Ascending aorta (tissue), 2 donors: ENCODE measurements around the gene PTPRN2. TPM values are rescaled to one million over a fixed set of nuclear protein-coding genes. Genes with fewer than 3 reads are reported as not detected.

Source experiments
- DNase-seq, 2 donors: peaks; one replicate each; pipeline ENCODE4 v3.0.0-alpha.2; 2019; ENCODE audit warnings: low spot score in 2 of 2
- H3K27ac ChIP-seq, 2 donors: fragments of 200-600 bp; sonication (generic); one replicate each; pipeline ENCODE4 v1.5.1; 2016 to 2017; ENCODE audit warnings: mild to moderate bottlenecking in 1 of 2
- H3K27me3 ChIP-seq: fragments of 200-600 bp; sonication (generic); one replicate; pipeline ENCODE4 v1.5.1; 2017
- H3K36me3 ChIP-seq, 2 donors: fragments of 200-600 bp; sonication (generic); one replicate each; pipeline ENCODE4 v1.5.1; 2016
- H3K4me1 ChIP-seq, 2 donors: fragments of 200-600 bp; sonication (generic); one replicate each; pipeline ENCODE4 v1.5.1; 2016 to 2017; ENCODE audit warnings: mild to moderate bottlenecking in 1 of 2
- H3K4me3 ChIP-seq, 2 donors: fragments of 200-600 bp; sonication (generic); one replicate each; pipeline ENCODE4 v1.5.1; 2016 to 2017; ENCODE audit warnings: mild to moderate bottlenecking in 1 of 2
- H3K9me3 ChIP-seq, 2 donors: fragments of 200-600 bp; sonication (generic); one replicate each; pipeline ENCODE4 v1.5.1; 2016
- intact Hi-C: fragments of 100-400 bp; cut with DNase I; formaldehyde crosslinking; loops from one replicate; pipeline ENCODE4 v1.15.1; 2023
- total RNA-seq: library from RNA; depleted of rRNA; stranded (reverse); fragments of >200 nt; gene quantifications from one replicate; pipeline ENCODE4 v1.1.0, GENCODE V29; 2016
- TF ChIP-seq, protein P1 (sequence below), 3 experiments: fragments of 200-600 bp in 2 of 3; fragments of 450-650 bp in 1 of 3; sonication (generic) in 2 of 3; IDR thresholded peaks; one replicate each; pipeline ENCODE4 v1.5.1; 2016 to 2019; ENCODE audit warnings: antibody characterized with exemption in 3 of 3, mild to moderate bottlenecking in 1 of 3, moderate library complexity in 1 of 3

The PTPRN2 gene
- total RNA-seq, 1 donor from 2014 or later, result 7.3 TPM

DNA sequence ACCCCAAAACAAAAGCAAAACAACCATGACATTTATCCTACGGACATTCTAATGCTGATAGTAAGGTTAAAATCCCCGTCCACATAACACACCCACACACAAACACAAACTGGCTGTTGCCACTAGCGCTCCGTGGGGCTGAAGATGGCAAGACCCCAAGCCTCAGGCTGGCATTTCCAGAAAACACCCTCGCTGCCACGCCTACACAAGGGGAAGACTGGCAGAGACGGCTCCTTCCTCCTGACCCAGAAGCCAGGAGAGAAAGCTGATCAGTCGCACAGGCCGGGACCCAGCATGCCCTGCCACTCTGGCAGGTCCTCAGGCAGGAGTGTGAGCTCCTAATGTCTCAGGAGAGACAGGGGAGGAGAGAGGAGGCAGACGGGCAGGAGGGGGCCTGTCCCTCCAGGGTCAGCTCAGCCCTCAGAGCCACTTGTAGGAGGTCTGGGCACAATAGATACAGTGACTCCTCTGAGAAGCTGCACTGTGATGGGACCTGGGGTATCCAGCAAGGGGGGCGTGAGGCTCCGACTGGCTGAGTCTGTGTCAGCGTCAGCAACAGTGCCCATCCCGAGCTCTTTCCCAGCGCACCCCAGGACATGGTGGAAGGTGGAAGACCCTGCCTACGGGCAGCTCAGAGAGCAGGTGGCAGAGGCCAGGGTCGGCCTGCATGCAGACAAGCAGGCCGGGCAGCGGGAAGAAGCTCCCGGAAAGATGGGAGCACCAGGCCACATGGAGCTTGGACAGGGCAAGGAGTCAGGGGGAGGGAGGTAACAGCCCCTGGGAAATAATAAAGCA lies 326.9 kb downstream of the PTPRN2 start:
- no peak overlapping the region for H3K27ac ChIP-seq
- intact Hi-C loops, result no loop called here
- no peak for DNase-seq

GRCh38 chr7:158259671-158260418 lies 327.8 kb downstream of the PTPRN2 start:
- Histone ChIP-seq H3K36me3 (no peaks in the 10 kb centered on the region), H3K27ac (no peak overlapping the region), H3K9me3 (no peaks in the 10 kb centered on the region), H3K4me3 (no peak overlapping the region), H3K27me3 (no peaks in the 10 kb centered on the region), H3K4me1 (no peaks in the 10 kb centered on the region)
- intact Hi-C loops, result no loop called here
- TF ChIP-seq, protein P1, sequence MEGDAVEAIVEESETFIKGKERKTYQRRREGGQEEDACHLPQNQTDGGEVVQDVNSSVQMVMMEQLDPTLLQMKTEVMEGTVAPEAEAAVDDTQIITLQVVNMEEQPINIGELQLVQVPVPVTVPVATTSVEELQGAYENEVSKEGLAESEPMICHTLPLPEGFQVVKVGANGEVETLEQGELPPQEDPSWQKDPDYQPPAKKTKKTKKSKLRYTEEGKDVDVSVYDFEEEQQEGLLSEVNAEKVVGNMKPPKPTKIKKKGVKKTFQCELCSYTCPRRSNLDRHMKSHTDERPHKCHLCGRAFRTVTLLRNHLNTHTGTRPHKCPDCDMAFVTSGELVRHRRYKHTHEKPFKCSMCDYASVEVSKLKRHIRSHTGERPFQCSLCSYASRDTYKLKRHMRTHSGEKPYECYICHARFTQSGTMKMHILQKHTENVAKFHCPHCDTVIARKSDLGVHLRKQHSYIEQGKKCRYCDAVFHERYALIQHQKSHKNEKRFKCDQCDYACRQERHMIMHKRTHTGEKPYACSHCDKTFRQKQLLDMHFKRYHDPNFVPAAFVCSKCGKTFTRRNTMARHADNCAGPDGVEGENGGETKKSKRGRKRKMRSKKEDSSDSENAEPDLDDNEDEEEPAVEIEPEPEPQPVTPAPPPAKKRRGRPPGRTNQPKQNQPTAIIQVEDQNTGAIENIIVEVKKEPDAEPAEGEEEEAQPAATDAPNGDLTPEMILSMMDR (IDR thresholded peaks at IDR 0.05), result no peak
- DNase-seq, result no peak

More for the DNA sequence above, 326.9 kb downstream of the PTPRN2 start:
- Histone ChIP-seq H3K27me3 (no peaks in the 10 kb centered on the region), H3K4me3 (no peak overlapping the region), H3K9me3 (no peaks in the 10 kb centered on the region), H3K36me3 (no peaks in the 10 kb centered on the region), H3K4me1 (no peaks in the 10 kb centered on the region)
- TF ChIP-seq, protein P1 (IDR thresholded peaks at IDR 0.05), result no peak

DNA sequence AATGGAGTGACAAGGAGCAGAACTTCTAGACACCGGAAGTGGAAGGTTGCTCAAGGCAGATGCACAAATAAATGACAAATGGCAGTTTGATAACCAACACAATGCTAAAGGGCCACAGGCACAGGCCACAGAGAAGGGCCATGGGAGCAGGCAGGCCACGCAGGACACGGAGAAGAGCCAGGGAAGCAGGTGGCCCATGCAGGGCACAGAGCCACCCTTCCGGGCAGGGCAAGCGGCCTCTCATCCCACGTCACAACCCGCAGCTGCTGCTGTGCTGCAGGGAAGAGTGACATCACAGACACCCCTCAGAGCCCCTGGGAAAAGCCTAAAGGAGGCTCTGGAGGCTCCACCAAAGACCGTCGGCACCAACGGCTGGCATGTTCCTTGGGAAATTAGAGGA lies 328.5 kb downstream of the PTPRN2 start:
- DNase-seq, result no peak
- no peaks in the 10 kb centered on the region for H3K36me3 ChIP-seq
- no peak overlapping the region for H3K27ac ChIP-seq
- H3K27me3 ChIP-seq, result no peaks in the 10 kb centered on the region
- H3K4me3 ChIP-seq, result no peak overlapping the region
- TF ChIP-seq, protein P1 (IDR thresholded peaks at IDR 0.05), result no peak
- no peaks in the 10 kb centered on the region for H3K4me1 ChIP-seq
- intact Hi-C loops, result no loop called here
- no peaks in the 10 kb centered on the region for H3K9me3 ChIP-seq

GRCh38 chr7:158258411-158259130 lies 329.1 kb downstream of the PTPRN2 start:
- DNase-seq, result no peak
- Histone ChIP-seq H3K36me3 (no peaks in the 10 kb centered on the region), H3K4me3 (no peak overlapping the region), H3K27me3 (no peaks in the 10 kb centered on the region), H3K4me1 (no peaks in the 10 kb centered on the region), H3K27ac (no peak overlapping the region), H3K9me3 (no peaks in the 10 kb centered on the region)
- intact Hi-C loops, result no loop called here
- TF ChIP-seq, protein P1 (IDR thresholded peaks at IDR 0.05), result no peak

DNA sequence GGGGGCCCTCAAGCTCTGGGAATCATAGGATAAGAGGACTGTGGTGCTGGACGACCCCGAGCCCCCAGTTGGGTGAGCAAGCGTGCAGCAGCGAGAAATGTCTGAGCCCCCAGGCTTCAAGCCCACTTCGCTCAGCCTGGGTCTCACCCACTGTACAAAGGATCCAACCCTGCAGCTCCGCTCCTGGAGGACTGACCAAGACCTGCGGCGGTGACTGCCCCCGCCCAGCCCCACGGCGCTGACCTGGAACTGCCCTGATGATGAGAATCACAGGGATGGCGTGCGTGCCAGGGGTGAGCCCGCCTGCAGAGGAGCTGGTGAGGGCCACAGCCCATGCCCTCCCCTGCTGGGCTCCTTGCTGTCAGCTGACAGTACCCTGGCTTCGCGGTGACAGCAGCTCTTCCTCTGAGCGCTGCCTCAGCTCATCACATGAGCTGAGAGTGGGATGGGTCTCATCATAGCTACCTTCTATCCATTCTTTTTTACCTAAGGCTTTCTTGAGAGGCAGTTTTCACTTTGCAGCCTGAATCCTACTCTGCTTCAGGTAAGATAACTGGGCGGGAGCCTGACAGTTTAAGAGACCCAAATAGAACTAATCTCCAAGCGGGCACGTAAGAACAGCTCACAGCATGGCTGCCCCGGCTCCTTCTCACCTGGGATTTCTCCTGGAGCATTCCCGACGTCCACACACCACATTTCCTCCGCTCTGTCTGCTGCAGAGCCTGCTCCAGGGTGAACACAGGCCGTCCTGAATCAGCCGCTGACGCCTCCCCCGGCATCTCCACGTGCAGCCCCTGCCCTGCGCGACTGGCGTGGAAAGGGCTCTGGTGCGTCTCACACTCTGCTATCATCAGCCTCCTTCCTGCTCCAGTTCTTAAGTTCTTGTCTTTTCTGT lies 329.9 kb downstream of the PTPRN2 start:
- Histone ChIP-seq H3K9me3 (no peaks in the 10 kb centered on the region), H3K27ac (no peak overlapping the region), H3K36me3 (no peaks in the 10 kb centered on the region), H3K27me3 (no peaks in the 10 kb centered on the region), H3K4me1 (no peaks in the 10 kb centered on the region), H3K4me3 (no peak overlapping the region)
- intact Hi-C loops, result no loop called here
- DNase-seq, result no peak
- TF ChIP-seq, protein P1 (IDR thresholded peaks at IDR 0.05), result no peak
